KBM-7 (cell line): ENCODE measurements around the gene SFTPD.
"Not testable (repeated sequence)": the region's sequence is repeated elsewhere in the genome, so short reads cannot be mapped to it uniquely, and the experiment has no call there.

Experiments used
- DNase-seq: peaks from one replicate; pipeline ENCODE4 v3.0.0-alpha.2; 2015
- in situ Hi-C: fragments of 300-500 bp; cut with MboI; formaldehyde crosslinking; loops from 2 replicates; pipeline ENCODE4 v1.14.3; 2020; ENCODE audit warnings: low sequenced_read_pairs, low pct_unique_long_range_greater_than_20kb, mixed read lengths

The SFTPD gene

GRCh38 chr10:79888984-79889383, 59.9 kb downstream of the SFTPD start:
- in situ Hi-C loops, DNase-seq: not testable (repeated sequence)
